Keratinocyte (primary cell): ENCODE measurements around the gene DEPDC1B. TPM values are rescaled to one million over a fixed set of nuclear protein-coding genes. Genes with fewer than 3 reads are reported as not detected.
"Not testable (repeated sequence)": the region's sequence is repeated elsewhere in the genome, so short reads cannot be mapped to it uniquely, and the experiment has no call there.

Experiments
- DNase-seq: peaks from one replicate; pipeline ENCODE4 v3.0.0-alpha.2; 2011; ENCODE audit warnings: low read depth, missing footprints, low spot score
- FAIRE-seq: peaks from 2 replicates; lab custom pipeline; 2011; peaks lifted over from hg19 to GRCh38; lab: Jason Lieb, UNC
- H2AFZ ChIP-seq: 2 replicates; pipeline ENCODE4 v1.6.0; 2012; ENCODE audit warnings: low read length, control low read depth, inconsistent platforms; ENCODE audit not compliant: control insufficient read depth
- H3K27ac ChIP-seq: 2 replicates; pipeline ENCODE4 v1.5.1; 2011; ENCODE audit warnings: low read length; ENCODE audit not compliant: control insufficient read depth, insufficient read depth
- H3K27me3 ChIP-seq: 3 replicates; pipeline ENCODE4 v1.6.0; 2011; ENCODE audit warnings: low read length; ENCODE audit not compliant: control insufficient read depth, insufficient read depth; ENCODE audit errors: extremely low read depth
- H3K36me3 ChIP-seq, 2 experiments: 2 replicates in 1 of 2; 3 replicates in 1 of 2; pipeline ENCODE4 v1.5.1; 2011; ENCODE audit warnings: low read length in 2 of 2, mild to moderate bottlenecking in 1 of 2; ENCODE audit not compliant: control insufficient read depth in 2 of 2, insufficient read depth in 2 of 2; ENCODE audit errors: extremely low read depth in 1 of 2
- H3K4me1 ChIP-seq: 3 replicates; pipeline ENCODE4 v1.5.1; 2011; ENCODE audit warnings: low read length; ENCODE audit not compliant: control insufficient read depth, insufficient read depth; ENCODE audit errors: extremely low read depth
- H3K4me2 ChIP-seq: 3 replicates; pipeline ENCODE4 v1.6.0; 2011; ENCODE audit warnings: low read depth, low read length; ENCODE audit not compliant: control insufficient read depth, insufficient read depth; ENCODE audit errors: extremely low read depth
- H3K4me3 ChIP-seq, 3 experiments: fragments of 200-600 bp in 1 of 3; sonication (generic) in 1 of 3; 2 replicates in 2 of 3; 3 replicates in 1 of 3; pipeline ENCODE4 v1.5.1; 2011 to 2016; ENCODE audit warnings: low read length in 3 of 3, mild to moderate bottlenecking in 3 of 3, control low read depth in 2 of 3, inconsistent platforms in 1 of 3, low read depth in 1 of 3, mixed read lengths in 1 of 3, mixed run types in 1 of 3, moderate library complexity in 1 of 3; ENCODE audit not compliant: control insufficient read depth in 2 of 3, insufficient read depth in 2 of 3; ENCODE audit errors: extremely low read depth in 1 of 3
- H3K79me2 ChIP-seq: 2 replicates; pipeline ENCODE4 v1.6.0; 2012; ENCODE audit warnings: low read length; ENCODE audit not compliant: control insufficient read depth, insufficient read depth
- H3K9ac ChIP-seq: 3 replicates; pipeline ENCODE4 v1.6.0; 2011; ENCODE audit warnings: low read length; ENCODE audit not compliant: control insufficient read depth, insufficient read depth; ENCODE audit errors: extremely low read depth
- H3K9me1 ChIP-seq: 3 replicates; pipeline ENCODE4 v1.6.0; 2011; ENCODE audit warnings: low read length; ENCODE audit not compliant: control insufficient read depth, insufficient read depth; ENCODE audit errors: extremely low read depth
- H3K9me3 ChIP-seq: 2 replicates; pipeline ENCODE4 v1.5.1; 2012; ENCODE audit warnings: low read depth, low read length; ENCODE audit not compliant: control insufficient read depth
- H4K20me1 ChIP-seq: 3 replicates; pipeline ENCODE4 v1.6.0; 2011; ENCODE audit warnings: low read length; ENCODE audit not compliant: control insufficient read depth, insufficient read depth; ENCODE audit errors: extremely low read depth
- CTCF ChIP-seq, 3 experiments: IDR thresholded peaks in 1 of 3; conservative IDR thresholded peaks in 1 of 3; optimal IDR thresholded peaks in 1 of 3; 2 replicates in 2 of 3; 3 replicates in 1 of 3; pipeline versions ENCODE3 to v1.5.1; 2011; ENCODE audit warnings: low read length in 3 of 3, mild to moderate bottlenecking in 3 of 3, moderate library complexity in 2 of 3, control low read depth in 1 of 3, inconsistent platforms in 1 of 3; ENCODE audit not compliant: insufficient read depth in 2 of 3; ENCODE audit errors: extremely low read depth in 1 of 3
- EZH2 ChIP-seq: IDR thresholded peaks from one replicate; pipeline ENCODE4 v1.6.1; 2012; ENCODE audit warnings: inconsistent platforms, mild to moderate bottlenecking, low read length, moderate library complexity
- dilution Hi-C: fragments of 300-500 bp; cut with MboI; formaldehyde crosslinking; loops from one replicate; pipeline ENCODE4 v1.7.0; 2020; ENCODE audit warnings: low sequenced_read_pairs; ENCODE audit not compliant: extremely low pct_ligation_motif_present
- polyA plus RNA-seq, 5 experiments: library from polyadenylated mRNA; depleted of rRNA in 3 of 5; stranded (reverse) in 3 of 5; stranded (forward) in 1 of 5; unstranded in 1 of 5; fragments of >200 nt; gene quantifications; 1 replicate in 1 of 5; 2 replicates in 3 of 5; 3 replicates in 1 of 5; pipeline versions ENCODE4 v1.2.1 to v1.2.3, GENCODE V29; 2011 to 2012; ENCODE audit warnings: missing spikeins in 2 of 5, low read depth in 1 of 5, low replicate concordance in 1 of 5

DEPDC1B gene
- polyA plus RNA-seq, 1 donor (not counting 4 experiments of a cell fraction or from before 2014, with no cell fraction given) = 19.5 TPM

DNA sequence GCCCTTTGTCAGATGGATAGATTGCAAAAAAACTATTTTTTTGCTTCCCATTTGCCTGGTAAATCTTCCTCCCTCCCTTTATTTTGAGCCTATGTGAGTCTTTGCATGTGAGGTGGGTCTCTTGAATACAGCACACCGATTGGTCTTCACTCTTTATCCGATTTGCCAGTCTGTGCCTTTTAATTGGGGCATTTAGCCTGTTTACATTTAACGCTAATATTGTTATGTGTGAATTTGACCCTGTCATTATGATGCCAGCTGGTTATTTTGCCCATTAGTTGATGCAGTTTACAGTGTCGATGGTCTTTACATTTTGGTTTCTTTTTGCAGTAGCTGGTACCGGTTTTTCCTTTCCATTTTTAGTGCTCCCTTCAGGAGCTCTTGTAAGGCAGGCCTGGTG is 13.0 kb upstream of the DEPDC1B start:
- no peaks in the 10 kb centered on the region for H3K79me2 ChIP-seq
- no peaks in the 10 kb centered on the region for H3K36me3 ChIP-seq
- no peak overlapping the region for H3K9ac ChIP-seq
- peaks cover 9% of the 10 kb centered on the region for H3K4me1 ChIP-seq
- DNase-seq (no peak), FAIRE-seq (no peak)
- no peaks in the 10 kb centered on the region for H3K27me3 ChIP-seq
- dilution Hi-C loops = no loop called here
- H3K4me2 ChIP-seq = no peak overlapping the region
- H3K9me3 ChIP-seq = no peaks in the 10 kb centered on the region
- no peaks in the 10 kb centered on the region for H4K20me1 ChIP-seq
- H3K27ac ChIP-seq = no peak overlapping the region
- H3K9me1 ChIP-seq = no peaks in the 10 kb centered on the region
- no peak overlapping the region for H3K4me3 ChIP-seq
- no peak for TF ChIP-seq EZH2
- no peak for TF ChIP-seq CTCF (optimal IDR thresholded peaks at IDR 0.05 in 1 of 3, IDR thresholded peaks at IDR 0.05 in 1 of 3, conservative IDR thresholded peaks at IDR 0.05 in 1 of 3; ENCODE audit: extremely low read depth in 1 of 3, insufficient read depth in 2 of 3, low read length in 3 of 3)
- no peak overlapping the region for H2AFZ ChIP-seq

- H3K79me2 ChIP-seq, H3K27me3 ChIP-seq, H3K4me3 ChIP-seq, FAIRE-seq, DNase-seq, H3K9ac ChIP-seq, dilution Hi-C loops, H3K36me3 ChIP-seq, H4K20me1 ChIP-seq, H2AFZ ChIP-seq, H3K4me2 ChIP-seq, H3K9me1 ChIP-seq, H3K27ac ChIP-seq, H3K4me1 ChIP-seq, H3K9me3 ChIP-seq: not testable (repeated sequence)
Measured at GRCh38 chr5:60711892-60712291, 11.9 kb upstream of the DEPDC1B start.

DNA sequence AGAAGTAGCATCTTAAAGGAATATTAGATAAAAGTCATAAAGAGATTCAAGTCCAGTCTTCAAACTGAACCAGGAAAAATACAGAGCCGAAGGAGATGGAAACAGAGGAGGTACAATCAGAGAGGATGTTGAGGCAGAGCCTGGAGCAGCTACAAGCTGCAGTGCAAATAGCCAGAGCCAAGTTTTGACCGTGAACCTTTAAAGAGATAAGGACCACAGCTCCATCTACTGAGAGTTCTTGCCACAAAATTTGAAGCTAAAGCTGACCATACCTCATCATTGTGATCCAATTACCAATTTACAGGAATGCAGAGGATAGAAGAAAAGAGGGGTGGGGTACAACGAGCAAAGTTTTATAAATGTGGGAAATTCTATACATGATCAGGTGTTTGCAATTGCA is 10.4 kb upstream of the DEPDC1B start:
- H3K79me2 ChIP-seq = no peaks in the 10 kb centered on the region
- H3K4me2 ChIP-seq = no peak overlapping the region
- H3K27ac ChIP-seq = no peak overlapping the region
- FAIRE-seq = no peak
- no peak for TF ChIP-seq EZH2
- no peak for TF ChIP-seq CTCF (optimal IDR thresholded peaks at IDR 0.05 in 1 of 3, IDR thresholded peaks at IDR 0.05 in 1 of 3, conservative IDR thresholded peaks at IDR 0.05 in 1 of 3; ENCODE audit: extremely low read depth in 1 of 3, insufficient read depth in 2 of 3, low read length in 3 of 3)
- H3K4me3 ChIP-seq = no peak overlapping the region
- H2AFZ ChIP-seq = no peak overlapping the region
- H3K4me1 ChIP-seq = no peaks in the 10 kb centered on the region
- no peaks in the 10 kb centered on the region for H3K9me3 ChIP-seq
- no peak for DNase-seq
- no peaks in the 10 kb centered on the region for H3K27me3 ChIP-seq
- H4K20me1 ChIP-seq = no peaks in the 10 kb centered on the region
- no peaks in the 10 kb centered on the region for H3K36me3 ChIP-seq
- dilution Hi-C loops = no loop called here
- no peak overlapping the region for H3K9ac ChIP-seq
- H3K9me1 ChIP-seq = no peaks in the 10 kb centered on the region
